ENCODE data around the gene CNOT4. TPM values are rescaled to one million over a fixed set of nuclear protein-coding genes. Genes with fewer than 3 reads are reported as not detected.

CNOT4 gene
- total RNA-seq, 1 experiment from 2014 or later, result 11.3 TPM

- DNase-seq (ENCODE audit: low spot score), result no peak
Observed at GRCh38 chr7:135397689-135398088, 112.2 kb downstream of the CNOT4 start.

DNA sequence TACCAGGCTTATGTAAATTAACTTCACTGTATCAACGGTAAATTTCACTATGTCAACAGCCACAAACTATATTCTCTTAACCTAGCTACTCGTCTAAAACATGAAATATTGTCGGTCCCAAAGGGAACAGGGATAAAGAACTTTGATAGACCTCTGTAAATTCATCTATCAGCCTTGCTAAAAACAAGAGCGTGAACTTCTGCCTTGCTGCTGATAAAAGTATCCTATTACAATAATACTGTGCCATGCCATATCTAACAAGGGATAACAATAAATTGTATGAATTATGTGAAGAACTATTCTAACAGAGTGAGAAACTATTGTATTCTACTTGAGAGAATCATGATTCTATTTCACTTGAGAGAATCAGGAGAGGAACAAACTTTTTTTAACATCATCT, 117.2 kb downstream of the CNOT4 start:
- DNase-seq (ENCODE audit: low spot score), result no peak

DNA sequence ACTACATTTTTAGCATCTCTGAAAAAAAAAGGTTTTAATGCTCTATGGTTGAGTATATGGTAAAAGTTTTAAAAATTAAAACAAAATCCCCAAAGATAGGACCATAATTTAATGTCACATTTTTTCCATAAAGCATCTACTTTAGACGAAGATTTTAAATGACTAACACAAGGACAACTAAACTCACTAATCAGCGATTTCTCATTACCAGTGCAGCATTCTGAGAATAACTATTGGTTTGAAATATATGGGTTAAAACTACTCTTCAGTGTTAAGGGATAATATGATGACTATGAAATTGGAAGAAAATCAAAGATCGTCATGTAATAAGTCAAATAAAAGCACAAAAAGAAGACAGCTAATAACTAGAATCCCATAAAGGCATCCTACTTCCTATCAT, 118.4 kb downstream of the CNOT4 start:
- DNase-seq (ENCODE audit: low spot score), result no peak

GRCh38 chr7:135390829-135391228, 119.1 kb downstream of the CNOT4 start:
- no peak for DNase-seq (ENCODE audit: low spot score)

GRCh38 chr7:135389971-135390370, 119.9 kb downstream of the CNOT4 start:
- DNase-seq (ENCODE audit: low spot score), result no peak

DNA sequence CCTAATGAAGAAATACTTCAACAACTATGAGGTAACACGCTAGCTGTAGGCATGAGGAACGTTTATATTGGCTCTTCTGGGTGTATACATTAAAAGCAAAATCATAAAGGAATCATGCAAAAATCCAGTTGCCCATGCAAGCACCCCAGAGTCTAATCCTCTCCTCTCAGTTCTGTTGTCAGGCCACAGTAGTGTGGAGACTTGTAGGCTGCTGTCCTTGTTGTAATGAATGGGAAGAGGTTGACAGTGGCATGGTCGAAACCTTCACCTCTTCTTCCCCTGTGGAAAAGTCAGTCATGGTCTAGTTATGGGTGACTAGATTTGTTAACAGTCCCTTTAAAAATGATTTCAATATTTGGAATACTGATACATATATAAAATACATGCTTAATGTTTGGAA, 121.3 kb downstream of the CNOT4 start:
- DNase-seq (ENCODE audit: low spot score), result no peak

DNA sequence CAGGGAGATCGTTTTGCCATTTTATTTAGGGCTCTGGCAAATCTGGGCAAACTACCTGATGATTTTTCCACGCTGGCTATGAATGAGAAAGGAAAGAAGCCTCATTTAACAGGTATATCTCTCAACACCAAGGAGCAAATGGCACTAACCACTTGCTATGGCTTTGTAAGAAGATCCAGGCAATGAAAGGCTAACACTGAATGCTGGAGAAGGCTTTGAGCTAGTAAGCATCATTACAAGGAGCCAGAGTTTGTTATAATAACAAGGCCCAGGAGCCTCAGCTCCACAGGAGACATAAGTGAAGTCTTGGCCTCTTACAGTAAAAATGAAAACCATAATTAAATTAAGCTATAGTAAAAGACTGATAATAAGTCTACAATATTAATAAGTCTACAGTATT, 123.1 kb downstream of the CNOT4 start:
- no peak for DNase-seq (ENCODE audit: low spot score)

DNA sequence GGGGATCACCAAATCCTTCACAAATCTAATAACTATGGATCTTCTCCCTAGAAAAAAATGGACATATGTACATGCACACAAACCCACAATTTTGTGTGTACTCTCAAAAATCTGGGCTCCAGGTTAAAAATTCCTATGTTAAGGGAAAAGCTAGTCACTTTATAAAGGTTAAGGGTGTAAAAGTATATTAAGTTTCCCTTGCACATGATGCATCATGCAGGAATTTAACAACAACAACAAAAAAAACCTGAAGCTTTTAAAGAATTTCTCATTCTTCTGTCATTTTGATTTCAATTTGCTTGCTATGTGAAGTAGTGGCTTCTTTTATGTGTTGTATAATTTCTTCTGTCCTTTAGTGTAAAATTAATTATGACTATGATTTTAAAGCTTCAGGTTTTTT, 123.7 kb downstream of the CNOT4 start:
- no peak for DNase-seq (ENCODE audit: low spot score)

- DNase-seq (ENCODE audit: low spot score), result no peak
Observed at GRCh38 chr7:135385209-135385608, 124.7 kb downstream of the CNOT4 start.

- DNase-seq (ENCODE audit: low spot score), result no peak
Observed at GRCh38 chr7:135383525-135384175, 126.3 kb downstream of the CNOT4 start.

GRCh38 chr7:135382173-135382572, 127.7 kb downstream of the CNOT4 start:
- DNase-seq (ENCODE audit: low spot score), result no peak

DNA sequence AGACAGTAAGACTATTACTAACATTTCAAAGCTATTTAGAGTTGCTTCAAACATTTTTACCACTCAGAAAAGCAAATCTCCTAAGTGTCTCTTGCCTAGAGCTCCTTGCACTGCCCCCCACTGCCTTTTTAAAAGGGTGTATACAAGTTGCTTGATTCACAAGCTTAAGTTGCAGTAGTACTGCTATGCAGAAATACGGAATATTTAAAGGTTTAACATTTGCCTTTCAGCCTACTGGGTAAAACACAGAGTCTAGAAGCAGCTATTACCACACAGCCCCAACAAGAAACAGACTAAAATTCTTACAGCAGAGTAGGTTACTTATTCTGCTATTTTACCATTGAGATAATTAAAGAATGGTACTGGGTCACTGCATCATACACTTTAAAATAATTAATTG, 128.5 kb downstream of the CNOT4 start:
- DNase-seq (ENCODE audit: low spot score), result no peak

DNA sequence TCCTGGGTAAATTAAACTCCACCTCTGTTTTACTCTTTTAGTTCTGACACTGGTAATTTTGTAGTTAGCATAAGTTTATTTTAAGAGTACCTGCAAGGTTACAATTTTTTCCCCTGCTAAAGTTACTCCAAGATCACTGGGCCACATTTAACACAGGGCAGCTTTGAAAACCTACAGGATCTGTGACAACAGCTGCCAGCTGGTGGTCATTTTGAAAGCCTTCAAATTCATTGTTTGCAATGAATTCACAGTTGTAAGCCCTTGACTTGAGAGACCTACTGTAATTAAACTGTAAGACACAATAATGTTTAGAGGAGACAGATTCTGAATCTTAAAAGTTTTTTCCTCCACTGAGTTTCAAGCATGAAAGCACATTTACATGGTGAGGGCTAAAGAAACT, 129.6 kb downstream of the CNOT4 start:
- DNase-seq (ENCODE audit: low spot score), result no peak

GRCh38 chr7:135377171-135377570, 132.7 kb downstream of the CNOT4 start:
- DNase-seq (ENCODE audit: low spot score), result no peak

DNA sequence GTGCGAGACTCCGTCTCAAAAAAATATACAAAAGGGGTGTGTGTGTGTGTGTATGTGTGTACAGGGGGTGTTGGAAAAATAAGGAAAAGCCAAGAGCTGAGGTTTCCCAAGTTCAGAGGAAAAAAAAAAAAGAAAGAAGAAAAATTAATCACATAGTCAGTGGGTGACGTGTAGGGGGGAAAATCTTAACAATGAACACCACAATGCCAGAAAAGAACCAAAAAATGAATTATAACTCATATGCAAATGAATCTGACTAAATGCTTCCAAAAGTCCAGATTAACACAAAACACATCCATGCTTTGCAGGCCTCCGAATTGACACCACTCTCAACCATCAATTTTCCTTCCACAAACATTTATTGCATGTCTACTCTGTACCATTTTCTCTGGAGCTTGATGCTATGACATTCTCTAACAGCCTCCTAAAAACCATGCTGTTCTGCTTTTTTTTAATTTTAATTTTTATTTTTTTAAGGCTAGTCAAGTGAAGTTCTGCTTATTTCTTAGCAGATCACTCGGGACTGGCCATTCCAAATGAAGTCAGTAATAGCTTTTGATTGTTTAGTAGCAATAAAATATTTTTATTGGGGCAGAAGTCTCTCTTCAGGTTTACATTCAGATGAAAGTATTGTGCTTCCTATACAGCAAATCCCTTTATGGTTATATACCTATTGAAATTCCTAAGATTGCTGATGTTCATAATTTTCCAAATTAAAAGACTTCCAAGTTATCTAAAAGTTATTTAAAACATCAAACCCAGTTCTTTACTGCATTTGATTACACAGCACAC, 133.8 kb downstream of the CNOT4 start:
- no peak for DNase-seq (ENCODE audit: low spot score)

GRCh38 chr7:135374736-135375135, 135.2 kb downstream of the CNOT4 start:
- no peak for DNase-seq (ENCODE audit: low spot score)

DNA sequence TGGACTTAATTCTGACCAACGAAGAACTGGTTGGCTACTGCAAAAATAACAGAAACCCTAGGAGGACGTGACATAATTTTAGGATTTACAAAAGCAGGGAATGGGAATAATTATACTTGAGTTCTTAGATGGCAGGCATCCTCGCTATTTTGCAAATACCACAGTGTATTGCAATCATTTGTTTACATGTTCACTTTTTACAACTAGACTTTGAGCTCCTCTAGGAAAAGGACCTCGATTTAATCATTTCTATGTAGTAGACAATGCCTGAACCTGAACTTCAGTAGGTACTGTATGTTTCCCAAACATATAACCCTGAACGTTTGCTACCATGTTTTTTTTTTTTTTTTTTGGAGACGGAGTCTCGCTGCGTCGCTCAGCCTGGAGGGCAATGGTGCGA, 137.7 kb downstream of the CNOT4 start:
- no peak for DNase-seq (ENCODE audit: low spot score)

DNA sequence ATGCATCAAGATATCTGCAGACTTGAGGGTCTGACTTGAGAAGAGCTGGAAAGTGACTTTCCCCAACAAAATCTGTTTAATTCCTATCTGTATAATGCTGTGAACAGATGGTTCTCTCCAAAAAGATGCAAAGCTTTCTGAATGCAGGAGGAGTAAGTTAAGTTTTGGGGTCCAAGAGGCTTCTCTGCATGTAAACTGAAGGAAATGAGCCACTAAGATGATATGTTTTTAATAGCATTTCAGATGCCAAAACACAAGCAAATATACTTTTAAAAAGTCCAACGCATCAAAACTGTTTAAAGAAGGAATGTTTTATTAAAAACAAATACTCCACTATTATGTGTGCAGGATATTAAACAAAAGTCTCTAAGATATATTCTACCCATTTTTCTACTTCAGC, 139.2 kb downstream of the CNOT4 start:
- DNase-seq (ENCODE audit: low spot score), result no peak

- no peak for DNase-seq (ENCODE audit: low spot score)
Observed at GRCh38 chr7:135369405-135369804, 140.5 kb downstream of the CNOT4 start.

GRCh38 chr7:135368416-135369186, 141.3 kb downstream of the CNOT4 start:
- peak; percentile 63 for DNase-seq (ENCODE audit: low spot score)

DNA sequence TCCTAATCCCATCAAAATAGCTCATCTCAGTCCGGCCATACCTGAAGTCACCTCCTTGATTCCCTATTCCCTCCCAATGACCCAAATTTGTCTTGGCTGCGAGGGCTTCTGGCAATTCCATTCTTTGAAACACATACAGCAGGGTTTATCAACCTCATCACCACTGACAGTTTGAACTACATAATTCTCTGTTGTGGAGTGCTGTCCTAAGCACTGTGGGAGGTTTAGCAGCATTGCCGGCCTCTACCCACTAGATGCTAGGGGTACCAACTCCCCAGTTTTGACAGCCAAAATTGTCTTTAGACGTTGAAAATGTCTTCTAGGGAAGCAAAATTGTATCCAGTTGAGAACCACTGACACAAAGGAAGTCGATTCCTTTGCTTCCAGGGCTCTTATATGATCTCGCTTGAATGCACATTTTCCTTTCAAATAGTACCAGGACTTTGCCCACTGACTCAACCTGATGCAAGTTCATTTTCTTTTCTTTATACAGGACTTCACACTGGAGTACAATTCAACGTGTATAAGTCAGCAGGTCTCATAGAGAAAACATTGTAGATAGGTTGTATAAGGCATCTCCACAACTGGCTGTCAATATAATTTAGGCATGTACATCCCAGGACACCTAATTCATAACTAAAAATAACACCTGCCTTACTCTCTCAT, 142.9 kb downstream of the CNOT4 start:
- DNase-seq (ENCODE audit: low spot score), result peak; percentile 15

- no peak for DNase-seq (ENCODE audit: low spot score)
Observed at GRCh38 chr7:135365721-135366120, 144.2 kb downstream of the CNOT4 start.

All from HT-29 (cell line).